Ishikawa (cell line): ENCODE results near the gene TREH.

Source experiments
- CEBPB ChIP-seq: IDR thresholded peaks from 2 replicates; pipeline ENCODE4 v1.6.1; 2012
- MAX ChIP-seq: IDR thresholded peaks from 2 replicates; pipeline ENCODE4 v1.6.1; 2012
- REST ChIP-seq: IDR thresholded peaks from 2 replicates; pipeline ENCODE4 v1.6.1; 2012; ENCODE audit warnings: low read depth, mild to moderate bottlenecking
- TEAD4 ChIP-seq: IDR thresholded peaks from 2 replicates; pipeline ENCODE4 v1.6.1; 2012
- YY1 ChIP-seq: IDR thresholded peaks from 2 replicates; pipeline ENCODE4 v1.6.1; 2012; ENCODE audit warnings: low read depth

- TF ChIP-seq CEBPB, result no peak
- no peak for TF ChIP-seq YY1
- no peak for TF ChIP-seq MAX
- no peak for TF ChIP-seq TEAD4
- no peak for TF ChIP-seq REST
These were observed 29.5 kb downstream of the TREH start for GRCh38 chr11:118649941-118650340.
